NCI-H510A treated with DMSO at 0.1 percent for 48 hours (cell line): ENCODE measurements around the gene KRT80.

Experiments used
- DNase-seq: peaks from one replicate; lab custom pipeline; 2025; lab: John Stamatoyannopoulos, UW

Gene KRT80

DNA sequence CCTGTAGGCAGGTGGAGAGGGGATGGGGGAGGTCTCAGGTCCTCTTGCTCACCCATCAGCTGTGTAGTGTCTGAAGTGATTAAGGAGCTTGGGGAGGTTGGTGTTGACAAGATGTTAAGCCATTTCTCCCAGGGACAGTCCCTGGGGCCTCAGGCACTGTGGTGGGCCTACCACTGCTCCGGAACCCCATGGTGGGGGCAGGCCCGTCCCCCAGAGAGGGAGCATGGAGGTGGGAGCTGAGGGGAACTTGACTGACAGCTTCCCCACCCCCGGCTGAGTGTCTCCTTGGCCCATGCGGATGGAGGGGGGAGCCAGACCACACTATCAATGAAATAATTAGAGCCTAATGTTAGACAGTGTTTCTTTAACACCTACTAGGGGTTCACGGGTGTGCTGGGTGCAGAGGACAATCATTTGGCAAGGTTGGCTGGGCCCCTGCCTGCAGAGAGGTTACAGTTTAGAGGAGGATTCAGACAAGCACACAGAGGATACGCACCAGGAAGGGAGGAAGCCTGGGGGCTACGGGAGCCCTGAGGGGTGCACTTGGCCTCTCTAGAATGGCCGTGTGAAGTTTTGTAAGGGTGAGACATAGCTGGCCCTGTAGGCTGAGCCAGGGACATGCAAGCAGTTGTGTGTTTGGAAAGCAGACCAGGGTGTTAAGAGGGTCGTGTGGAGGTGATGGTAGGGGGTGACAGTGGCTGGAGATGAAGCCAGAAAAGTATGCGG lies 19.3 kb upstream of the KRT80 start:
- DNase-seq = no peak

- no peak for DNase-seq
Measured at GRCh38 chr12:52210186-52210924, 18.5 kb upstream of the KRT80 start.

DNA sequence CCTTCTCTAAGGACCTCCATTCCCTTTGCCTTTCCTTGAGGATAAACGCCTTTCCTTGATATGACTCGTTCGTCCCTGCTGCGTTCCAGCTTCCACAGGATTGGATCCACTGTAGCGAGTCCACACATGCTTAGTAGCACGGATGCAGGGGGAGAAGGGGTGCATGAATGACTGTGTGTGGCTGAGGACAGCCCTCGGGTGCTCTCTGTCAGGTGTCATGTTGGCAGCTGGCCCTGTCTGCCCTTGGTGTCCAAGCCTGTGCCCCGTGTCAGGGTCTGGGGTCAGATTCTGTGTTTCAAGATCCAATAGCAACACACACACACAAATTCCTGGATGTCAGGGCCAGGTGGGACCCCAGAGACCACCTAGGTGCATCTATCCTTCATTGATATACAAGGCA lies 17.5 kb upstream of the KRT80 start:
- no peak for DNase-seq

DNA sequence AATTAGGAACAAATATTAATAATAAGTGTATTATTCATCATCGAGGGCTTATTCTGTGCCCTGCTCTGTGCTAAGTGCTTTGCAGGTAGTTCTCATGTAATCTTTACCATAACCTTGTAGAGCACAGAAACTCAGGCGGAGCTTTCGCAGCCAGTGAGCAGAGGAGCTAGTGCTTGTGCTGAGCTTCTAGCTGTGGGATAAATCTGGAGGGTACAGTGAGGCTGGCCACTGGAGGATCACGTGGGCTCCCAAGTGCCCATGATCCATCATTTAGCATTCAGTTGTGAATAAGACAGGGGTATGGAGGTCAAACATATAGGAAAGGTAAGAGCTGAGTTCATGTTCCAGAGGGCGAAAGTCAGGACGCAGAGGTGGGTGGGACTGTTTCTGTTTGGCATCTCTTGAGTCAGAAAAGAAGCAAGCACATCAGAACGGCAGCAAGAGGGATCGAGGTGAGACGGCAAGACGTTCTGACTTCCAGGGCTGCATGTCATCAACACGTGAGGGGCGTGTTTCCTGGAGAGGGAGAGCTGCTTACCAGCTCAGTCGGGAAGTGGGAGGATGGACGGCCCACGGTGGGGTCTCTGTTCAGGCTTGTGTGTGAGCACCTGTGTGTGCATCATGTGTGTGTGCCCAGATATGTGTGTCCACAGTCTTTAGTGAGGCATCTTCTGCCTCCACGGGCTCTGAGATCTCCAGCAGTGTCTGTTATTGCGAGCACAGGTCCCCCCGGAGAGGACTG lies 16.8 kb upstream of the KRT80 start:
- DNase-seq = no peak

DNA sequence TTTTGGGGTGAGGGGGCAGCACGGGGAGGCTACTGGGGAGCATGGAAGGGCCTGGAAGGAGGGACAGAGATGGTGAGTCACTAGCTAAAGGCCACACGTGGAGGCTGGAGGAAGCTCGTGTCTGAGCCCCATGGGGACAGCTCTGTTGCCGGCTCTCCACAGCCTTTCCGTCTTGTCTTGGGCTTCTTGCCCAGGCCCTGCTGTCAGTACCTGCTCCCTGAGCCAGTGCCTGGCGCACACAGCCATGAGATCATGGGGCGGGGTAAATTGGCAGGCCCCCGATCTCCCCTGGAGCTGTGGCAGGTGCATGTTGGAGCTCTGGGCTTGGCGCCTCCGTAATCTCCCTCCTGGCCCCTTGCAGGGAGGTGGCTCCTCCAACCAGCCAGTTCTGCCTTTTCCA lies 16.1 kb upstream of the KRT80 start:
- no peak for DNase-seq

GRCh38 chr12:52207106-52207505 lies 15.3 kb upstream of the KRT80 start:
- no peak for DNase-seq

GRCh38 chr12:52206304-52207040 lies 14.7 kb upstream of the KRT80 start:
- DNase-seq = no peak

- no peak for DNase-seq
Measured at GRCh38 chr12:52205612-52206303, 13.9 kb upstream of the KRT80 start.

DNA sequence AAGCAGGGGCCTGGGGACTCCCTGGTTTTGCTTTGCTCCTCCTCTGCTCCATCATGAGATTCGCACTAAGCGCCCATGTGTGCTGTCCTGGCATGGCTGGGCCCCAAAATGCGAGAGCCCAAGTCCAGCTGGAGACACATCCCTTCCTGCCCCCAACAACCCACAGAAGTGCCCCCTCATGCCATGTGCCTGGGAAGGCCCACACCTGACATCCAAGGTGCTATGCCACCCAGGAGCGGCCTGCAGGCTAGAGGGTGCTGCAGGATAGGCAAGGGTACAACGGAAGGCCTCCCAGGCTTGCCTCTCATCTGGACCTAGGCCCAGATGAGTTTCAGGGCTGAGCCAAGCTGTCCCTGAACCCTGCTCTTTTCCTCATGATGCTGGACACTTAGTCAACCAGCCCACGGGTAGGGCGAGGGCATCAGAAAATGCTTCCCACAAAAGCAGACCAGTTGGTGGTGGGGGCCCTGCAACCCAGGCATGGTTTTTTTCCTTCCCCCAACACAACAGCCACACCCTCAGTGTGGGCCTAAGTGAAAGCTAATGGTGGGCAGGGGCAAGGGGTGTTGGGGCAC lies 13.2 kb upstream of the KRT80 start:
- DNase-seq = no peak

GRCh38 chr12:52204095-52204930 lies 12.5 kb upstream of the KRT80 start:
- DNase-seq = no peak

DNA sequence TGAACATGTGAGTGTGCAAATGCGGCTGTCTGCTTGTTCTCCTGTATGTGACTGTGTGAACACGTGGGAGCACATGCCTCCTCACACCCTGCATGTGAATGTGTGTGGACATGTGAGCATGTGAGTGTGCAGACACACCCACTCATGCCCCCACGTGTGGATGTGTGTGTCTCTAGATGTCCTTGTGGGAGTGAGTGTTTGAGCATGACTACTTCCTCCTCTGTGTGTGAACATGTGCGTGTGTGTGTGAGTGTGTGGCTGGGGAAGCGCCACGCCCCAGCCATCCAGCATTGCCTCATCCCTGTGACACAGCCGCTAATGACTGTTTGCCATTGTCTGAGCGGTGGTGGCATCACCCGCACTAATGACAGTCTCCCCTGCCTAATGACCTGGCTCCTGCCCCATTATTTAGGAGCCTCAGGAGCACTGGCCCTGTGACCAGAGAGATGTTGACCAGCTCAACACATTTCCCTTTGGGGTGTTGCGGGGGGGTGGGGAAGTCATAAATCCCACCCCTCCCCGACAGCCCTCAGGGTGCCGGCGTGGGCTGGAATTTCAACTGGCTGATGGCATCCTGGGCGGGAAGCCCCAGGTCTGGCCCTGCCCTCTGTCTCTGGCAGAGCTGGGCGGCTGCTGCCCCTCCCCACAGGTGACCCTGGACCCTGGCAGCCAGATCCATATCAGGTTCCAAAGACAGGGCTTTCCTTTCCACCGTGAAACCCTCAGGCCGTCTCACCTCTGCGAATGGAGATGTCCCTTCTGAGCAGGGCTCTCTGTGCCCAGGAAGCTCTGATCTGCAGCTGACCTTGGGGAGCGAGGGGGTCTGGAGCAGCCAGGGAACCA lies 11.5 kb upstream of the KRT80 start:
- DNase-seq = peak; percentile 60

- peak; percentile 18 for DNase-seq
Measured at GRCh38 chr12:52202361-52203078, 10.7 kb upstream of the KRT80 start.

DNA sequence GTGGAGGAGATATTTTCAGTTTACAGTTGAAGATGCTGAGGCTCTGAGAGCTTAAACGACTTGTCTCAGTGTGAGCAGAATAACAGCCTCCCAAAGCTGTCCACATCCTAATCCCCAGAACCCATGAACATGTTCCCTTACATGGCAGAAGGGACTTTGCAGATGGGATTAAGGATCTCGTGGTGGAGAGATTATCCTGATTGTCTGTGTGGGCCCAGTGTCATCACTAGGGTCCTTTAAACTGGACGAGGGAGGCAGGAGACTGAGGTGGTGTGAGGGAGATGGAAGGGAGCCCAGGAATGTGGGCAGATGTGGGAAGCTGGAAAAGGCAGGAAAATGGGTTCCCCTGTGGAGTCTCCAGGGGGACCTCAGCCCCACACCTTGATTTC lies 9.6 kb upstream of the KRT80 start:
- no peak for DNase-seq

DNA sequence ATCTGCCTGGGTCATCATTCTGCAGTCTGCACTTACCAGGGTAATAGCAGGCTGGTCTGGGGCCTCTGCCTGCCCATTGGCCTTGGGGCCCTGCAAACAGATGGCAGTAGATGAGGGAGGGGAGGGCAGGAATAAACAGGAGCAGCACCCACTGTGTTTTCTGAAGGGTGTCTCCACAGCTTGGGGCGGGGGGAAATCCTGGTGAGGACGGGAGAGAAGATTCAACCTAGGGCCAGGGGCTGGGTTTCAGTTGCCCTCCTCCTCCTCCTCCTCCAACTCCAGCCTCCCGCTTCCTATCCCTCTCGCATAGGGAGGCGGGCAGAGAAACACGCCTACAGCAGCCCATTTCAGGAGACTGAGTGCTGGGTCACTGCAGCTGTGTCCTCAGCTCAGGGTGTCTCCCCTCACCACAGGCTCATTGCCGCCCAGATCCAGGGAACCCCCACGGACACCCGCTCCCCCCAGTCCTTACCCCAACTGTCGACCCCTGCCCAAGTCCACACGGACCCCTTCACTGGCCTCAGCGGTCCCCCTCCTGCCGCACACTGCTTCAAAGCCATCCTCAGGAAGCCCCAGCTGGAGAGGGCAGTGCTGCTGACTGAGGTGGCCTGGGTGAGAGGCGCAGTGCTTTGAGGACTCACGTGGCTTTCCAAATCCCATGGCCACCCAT lies 9.1 kb upstream of the KRT80 start:
- DNase-seq = no peak

DNA sequence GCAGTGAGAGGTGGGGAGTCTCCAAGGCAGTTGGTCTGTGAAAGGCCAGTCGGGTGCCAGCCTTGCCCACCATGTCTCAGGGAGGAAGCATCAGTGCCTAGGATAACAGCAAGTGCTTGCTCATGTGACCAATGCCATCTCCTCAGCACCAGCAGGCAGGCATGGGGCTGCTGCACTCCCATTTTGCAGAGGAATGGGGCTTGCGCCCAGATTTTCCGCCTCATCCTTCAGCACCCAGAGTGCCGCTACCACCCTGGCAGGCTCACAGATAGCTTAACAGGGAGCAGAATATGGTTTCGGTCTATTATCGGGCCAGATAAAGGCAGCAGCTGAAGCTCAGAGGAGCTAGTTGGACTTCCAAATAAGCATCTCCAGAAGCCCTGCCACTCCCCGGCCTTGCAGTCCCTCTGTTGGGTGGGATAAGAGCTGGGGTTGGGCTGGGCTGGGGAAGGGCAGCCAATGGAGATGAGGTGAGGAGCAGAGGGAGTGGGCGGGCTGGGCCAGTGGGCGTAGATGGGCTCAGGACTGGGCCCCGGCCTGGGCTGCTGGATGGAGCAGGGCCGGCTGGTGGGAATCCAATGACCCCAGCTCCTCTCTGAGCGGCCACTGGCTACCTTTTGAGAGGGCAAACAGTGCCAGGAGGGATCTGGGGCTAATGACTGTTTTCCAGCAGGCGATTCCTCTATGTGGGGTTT lies 8.4 kb upstream of the KRT80 start:
- DNase-seq = no peak

DNA sequence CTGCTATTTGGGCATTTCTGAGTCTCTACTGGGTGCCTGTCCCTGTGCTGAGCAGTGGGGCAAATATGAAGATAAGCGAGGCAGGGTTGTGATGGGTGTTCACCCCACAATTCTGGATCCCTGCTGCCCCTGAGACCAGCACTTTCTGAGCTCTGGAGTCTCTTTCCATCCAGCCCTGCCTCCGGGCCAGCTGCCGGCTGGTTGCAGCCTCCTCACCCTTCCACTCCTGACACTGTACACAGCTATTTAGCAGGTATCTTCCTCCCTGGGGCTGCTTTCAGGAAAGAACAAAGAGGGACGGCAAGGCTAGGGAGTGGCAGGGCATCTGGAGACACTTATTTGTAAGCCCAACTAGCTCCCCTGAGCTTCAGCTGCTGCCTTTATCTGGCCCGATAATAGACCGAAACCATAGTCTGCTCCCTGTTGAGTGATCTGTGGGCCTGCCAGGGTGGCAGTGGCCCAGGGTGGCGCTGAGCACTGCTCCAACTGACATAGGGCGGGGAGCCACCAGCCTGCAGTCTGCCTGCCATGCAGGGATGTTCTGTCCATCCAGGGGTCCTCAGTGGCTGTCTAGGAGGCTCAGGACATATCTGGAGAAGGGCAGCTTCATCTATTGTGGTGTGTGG lies 7.6 kb upstream of the KRT80 start:
- DNase-seq = no peak
